Amygdala (tissue), 56 donors: ENCODE measurements around the gene NKX2-2.

Experiments used
- DNase-seq, 56 donors: peaks; one replicate each; lab custom pipeline; 2025; lab: John Stamatoyannopoulos, UW

The NKX2-2 gene

DNA sequence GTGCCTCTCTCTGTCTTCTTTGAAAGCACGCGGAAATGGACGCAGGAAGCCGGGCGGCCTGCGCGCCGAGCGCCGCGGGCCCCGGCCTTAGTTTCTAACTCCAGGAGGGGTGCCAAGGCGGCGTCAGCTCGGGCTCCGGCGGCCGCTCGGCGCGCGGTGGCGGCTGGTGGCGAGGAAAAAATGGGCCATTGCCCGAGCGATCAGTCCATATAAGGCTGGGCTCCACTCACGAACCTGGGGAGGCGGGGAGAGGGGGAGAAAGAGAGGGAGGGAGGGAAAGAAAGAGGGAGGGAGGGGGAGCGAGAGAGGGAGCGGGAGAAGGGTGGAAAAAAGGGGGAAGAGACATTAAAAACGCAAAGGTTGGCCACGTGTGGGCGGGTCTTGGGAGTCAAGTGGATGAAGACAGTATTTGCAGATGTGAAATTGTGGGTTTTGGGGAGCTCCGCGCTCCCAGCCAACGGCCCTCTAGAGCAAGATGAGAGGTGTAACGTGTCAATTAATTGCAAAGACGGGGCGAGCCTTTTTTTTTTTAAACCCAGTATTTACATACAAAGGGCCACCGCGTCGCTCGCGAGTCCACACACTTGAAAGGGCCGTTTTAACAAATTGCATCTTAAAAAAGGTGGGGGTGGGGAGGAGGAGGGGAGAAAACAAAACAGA, at the start of gene NKX2-2:
NKX2-2 (minus strand) TSS at position 184 of the 660 bp plus-strand sequence. CDS start 395 bp downstream, outside the sequence.
- DNase-seq: peak in 47 of 56 donors; percentile 17 to 87 (median 64)

DNA sequence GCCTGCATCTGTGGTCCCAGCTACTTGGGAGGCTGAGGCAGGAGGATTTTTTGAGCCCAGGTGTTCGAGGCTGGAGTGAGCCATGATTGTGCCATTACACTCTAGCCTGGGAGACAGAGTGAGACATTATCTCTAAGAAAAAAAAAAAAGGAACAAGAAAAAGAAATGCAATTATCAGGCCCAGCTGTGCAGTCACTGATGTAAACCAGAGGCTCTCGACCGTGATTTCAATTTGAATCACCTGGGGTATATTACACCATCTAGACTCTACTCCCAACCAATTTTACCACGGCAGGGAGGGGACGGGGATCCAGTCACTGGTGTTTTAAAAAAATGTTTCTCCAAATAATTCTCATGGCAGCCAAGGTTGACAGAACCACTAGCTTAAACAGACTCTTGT, 48.8 kb upstream of the NKX2-2 start:
- DNase-seq: no peak

DNA sequence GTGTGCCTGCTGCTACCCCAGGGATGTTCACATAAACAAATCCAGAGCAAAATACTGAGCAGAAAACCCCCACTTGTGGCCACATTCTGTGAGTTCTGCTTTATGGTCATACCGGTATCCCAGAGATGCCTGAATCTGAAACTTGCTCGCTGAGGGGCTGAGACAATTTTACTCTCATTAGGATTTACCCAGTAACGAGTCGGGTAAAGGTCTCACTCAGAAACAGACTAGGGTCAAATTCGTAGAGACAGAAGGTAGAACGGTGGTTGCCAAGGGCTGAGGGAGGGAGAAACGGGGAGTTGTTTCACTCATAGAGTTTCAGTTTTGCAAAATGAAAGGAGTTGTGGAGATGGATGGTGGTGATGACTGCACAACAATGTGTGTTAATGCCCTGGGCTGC, 45.4 kb upstream of the NKX2-2 start:
- DNase-seq: no peak

- DNase-seq: no peak
Observed at GRCh38 chr20:21557241-21558020, 43.6 kb upstream of the NKX2-2 start.

- DNase-seq: no peak
Observed at GRCh38 chr20:21556398-21556797, 42.5 kb upstream of the NKX2-2 start.

- no peak for DNase-seq
Observed at GRCh38 chr20:21555470-21556120, 41.7 kb upstream of the NKX2-2 start.

- DNase-seq: peak in 11 of 56 donors; percentile 4 to 34 (median 14)
Observed at GRCh38 chr20:21554985-21555384, 41.1 kb upstream of the NKX2-2 start.

- DNase-seq: no peak
Observed at GRCh38 chr20:21554376-21554890, 40.6 kb upstream of the NKX2-2 start.

GRCh38 chr20:21550587-21550986, 36.7 kb upstream of the NKX2-2 start:
- DNase-seq: no peak

GRCh38 chr20:21548390-21549035, 34.6 kb upstream of the NKX2-2 start:
- DNase-seq: no peak

- DNase-seq: no peak
Observed at GRCh38 chr20:21546355-21546754, 32.5 kb upstream of the NKX2-2 start.

- no peak for DNase-seq
Observed at GRCh38 chr20:21539512-21539911, 25.6 kb upstream of the NKX2-2 start.

DNA sequence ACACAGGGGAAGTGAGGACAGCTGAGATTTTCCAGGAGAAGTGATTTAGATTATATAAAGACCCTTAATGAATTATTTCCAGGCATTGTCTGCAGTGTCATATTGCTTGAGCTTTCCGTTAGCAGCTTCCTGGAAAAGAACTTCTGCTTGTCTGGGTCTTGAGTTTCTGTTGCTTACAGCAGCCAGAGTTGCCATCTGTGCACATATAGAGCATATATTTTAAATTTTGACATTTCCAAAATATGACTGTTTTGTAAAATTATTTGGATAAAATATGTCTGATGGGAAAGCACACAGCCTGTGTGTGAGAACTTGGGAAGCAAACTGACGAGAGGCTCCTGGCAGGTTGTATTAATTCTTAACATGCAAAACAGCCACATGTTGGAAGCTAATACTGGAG, 21.0 kb upstream of the NKX2-2 start:
- no peak for DNase-seq

GRCh38 chr20:21534453-21534852, 20.6 kb upstream of the NKX2-2 start:
- DNase-seq: no peak

DNA sequence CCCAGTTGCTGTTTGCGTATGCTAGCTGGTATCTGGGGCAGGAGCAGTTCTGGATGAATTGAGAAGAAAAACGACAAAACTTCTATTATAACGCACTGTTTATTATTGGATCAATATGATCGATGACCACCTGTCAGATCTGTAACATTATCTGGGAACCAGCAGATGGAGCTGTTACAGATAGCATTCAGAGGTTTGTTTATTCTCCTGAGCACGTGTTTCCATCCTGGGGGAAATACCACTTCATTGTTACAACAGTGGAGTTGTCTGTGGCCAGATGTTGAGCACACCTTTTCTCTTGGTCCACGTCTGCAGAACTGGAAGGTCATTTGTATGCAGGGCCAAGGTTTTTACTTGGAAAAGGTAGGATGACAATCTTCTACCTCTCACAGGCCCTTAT, 16.0 kb upstream of the NKX2-2 start:
- peak in 1 of 56 donors; percentile 10 for DNase-seq

DNA sequence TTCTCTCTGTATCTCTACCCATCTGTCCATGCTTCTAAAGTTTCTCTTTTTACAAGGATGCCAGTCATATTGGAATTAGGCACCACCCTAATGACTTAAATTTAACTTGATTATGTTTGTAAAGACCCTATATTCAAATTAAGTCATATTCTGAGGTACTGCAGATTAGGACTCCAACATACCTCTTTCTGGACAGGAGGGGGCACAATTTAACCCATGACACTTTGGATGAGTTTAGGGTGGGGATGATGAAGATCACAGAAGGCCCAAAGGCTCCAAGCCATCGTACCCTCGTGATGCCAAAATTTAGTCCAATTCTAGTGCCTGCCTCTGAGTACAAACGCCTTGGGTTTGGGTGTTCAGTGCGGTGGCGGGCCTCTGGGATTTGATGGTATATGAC, 15.0 kb upstream of the NKX2-2 start:
- DNase-seq: no peak

GRCh38 chr20:21527908-21528307, 14.0 kb upstream of the NKX2-2 start:
- DNase-seq: no peak

DNA sequence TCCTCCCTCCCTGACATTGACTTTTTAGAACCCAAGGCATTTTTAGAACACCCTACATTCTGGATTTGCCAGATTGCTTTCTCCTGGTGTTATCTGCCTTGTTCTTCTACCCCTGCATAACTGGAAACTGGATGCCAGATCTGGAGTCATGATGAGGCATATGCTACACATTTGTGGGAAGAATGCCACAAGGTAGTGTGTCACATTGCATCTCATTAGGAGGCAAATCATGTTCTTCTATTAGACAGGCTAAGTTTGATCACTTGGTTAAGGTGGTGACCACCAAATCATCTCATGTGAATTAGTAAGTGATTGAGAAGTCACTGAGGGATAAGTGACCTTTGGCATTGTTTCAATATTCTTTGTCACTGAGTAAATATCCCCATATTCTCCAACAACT, 12.9 kb upstream of the NKX2-2 start:
- DNase-seq: no peak

- no peak for DNase-seq
Observed at GRCh38 chr20:21523895-21524294, 10.0 kb upstream of the NKX2-2 start.

DNA sequence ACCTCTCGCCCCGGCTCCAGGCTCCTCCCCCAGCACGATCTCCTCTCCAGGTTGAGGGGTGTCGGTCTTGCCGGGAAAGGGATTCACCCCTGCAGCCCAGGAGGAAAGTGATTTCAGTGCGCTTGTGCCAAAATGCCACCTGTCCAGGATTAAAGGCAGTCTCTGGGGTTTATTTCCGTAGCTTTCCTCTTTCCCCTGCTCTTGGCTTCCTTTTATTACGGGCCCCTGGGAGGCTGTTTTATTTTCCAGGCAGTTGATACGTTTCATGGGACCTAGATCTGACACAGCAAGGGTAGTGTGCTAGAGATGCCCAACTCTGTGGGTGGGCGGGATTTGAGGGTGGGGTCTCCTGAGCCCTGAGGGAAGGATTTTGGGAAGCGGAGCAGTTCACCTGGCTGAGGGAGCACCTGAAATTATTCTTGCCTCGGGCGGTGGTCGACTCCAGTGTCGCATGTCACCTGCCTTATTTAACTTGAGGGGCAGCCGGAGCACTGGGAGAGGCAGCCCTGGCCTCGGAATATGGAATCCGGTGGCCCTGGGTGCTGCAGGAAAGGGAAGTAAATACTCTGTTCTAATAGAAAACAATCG, 9.5 kb upstream of the NKX2-2 start:
- no peak for DNase-seq
